Heart left ventricle (tissue), 16 donors: ENCODE data around the gene SORT1. TPM values are rescaled to one million over a fixed set of nuclear protein-coding genes. Genes with fewer than 3 reads are reported as not detected.

Source experiments
- ATAC-seq, 4 donors: fragments of 200-7000 bp; cut with Tn5 transposase; one replicate each; pipeline ENCODE4 v1.9.1; 2020 to 2022; ENCODE audit warnings: moderate library complexity in 4 of 4, mild to moderate bottlenecking in 3 of 4, moderate number of reproducible peaks in 1 of 4
- DNase-seq, 5 donors: peaks; one replicate each; pipeline ENCODE4 v3.0.0-alpha.2; 2020
- H3K27ac ChIP-seq, 12 donors: fragments of 200-600 bp; sonication (generic) in 4 of 12; one replicate each; pipeline versions ENCODE4 v1.5.0 to v1.8.0; 2016 to 2022; ENCODE audit warnings: mild to moderate bottlenecking in 2 of 12
- H3K27me3 ChIP-seq, 9 donors: fragments of 200-600 bp; sonication (generic) in 2 of 9; one replicate each; pipeline versions ENCODE4 v1.5.1 to v1.8.0; 2016 to 2022; ENCODE audit warnings: mild to moderate bottlenecking in 3 of 9
- H3K36me3 ChIP-seq, 9 donors: fragments of 200-600 bp; sonication (generic) in 2 of 9; one replicate each; pipeline versions ENCODE4 v1.5.0 to v1.8.0; 2018 to 2022; ENCODE audit warnings: mild to moderate bottlenecking in 2 of 9
- H3K4me1 ChIP-seq, 12 donors: fragments of 200-600 bp; sonication (generic) in 4 of 12; one replicate each; pipeline versions ENCODE4 v1.5.0 to v1.8.0; 2016 to 2022; ENCODE audit warnings: mild to moderate bottlenecking in 3 of 12
- H3K4me3 ChIP-seq, 12 donors: fragments of 200-600 bp; sonication (generic) in 4 of 12; one replicate each; pipeline versions ENCODE4 v1.5.0 to v1.8.0; 2017 to 2022; ENCODE audit warnings: mild to moderate bottlenecking in 9 of 12, moderate library complexity in 4 of 12
- H3K9me3 ChIP-seq, 12 donors: fragments of 200-600 bp; sonication (generic) in 4 of 12; one replicate each; pipeline versions ENCODE4 v1.5.0 to v1.8.0; 2016 to 2022; ENCODE audit warnings: mild to moderate bottlenecking in 1 of 12
- POLR2A ChIP-seq, 2 donors: fragments of 450-650 bp; IDR thresholded peaks; one replicate each; pipeline ENCODE4 v1.6.1; 2017; ENCODE audit warnings: antibody characterized with exemption in 2 of 2, mild to moderate bottlenecking in 2 of 2, moderate library complexity in 2 of 2
- WGBS, 4 donors: extraction: QIAGEN DNeasy Blood & Tissue Kit in 2 of 4; methylation state at CpG; one replicate each; pipeline versions ENCODE4 v1.1.5 to v1.1.7; 2013 to 2018; 5-methylcytosine and 5-hydroxymethylcytosine counted together
- intact Hi-C, 10 donors: fragments of 100-400 bp; cut with DNase I; formaldehyde crosslinking; loops; one replicate each; pipeline versions ENCODE4 v1.11.1 to v1.14.2; 2022
- polyA plus RNA-seq, 2 donors: library from polyadenylated mRNA; stranded (reverse); fragments of 200-250 nt; gene quantifications; one replicate each; pipeline ENCODE4 v1.2.3, GENCODE V29; 2013
- total RNA-seq, 9 donors: library from RNA; depleted of rRNA in 2 of 9; stranded (reverse); fragments of >200 nt in 2 of 9; fragmentation: NEBNext Ultra II Directional in 3 of 9; extraction: Animal tissue kit (Norgen Biotek cat#: 25700) in 3 of 9; gene quantifications; one replicate each; pipeline versions ENCODE4 v1.1.0 to v1.2.4, GENCODE V29; 2016 to 2023
- TF ChIP-seq, protein P1 (sequence below), 12 donors: fragments of 200-600 bp; sonication (generic) in 4 of 12; IDR thresholded peaks; one replicate each; pipeline versions ENCODE4 v1.5.0 to v1.8.0; 2018 to 2022; ENCODE audit warnings: antibody characterized with exemption in 12 of 12, mild to moderate bottlenecking in 5 of 12
- donor health status: ischemic (EF 13 %, LVEDD 7.1; RV severe dilation, severe dysfunction).
- donor health status: healthy with polysubstance abuse.
- donor health status: DM: no; HTN: yes; CAD: no.
- donor health status: DM: no; HTN: no; CAD: no.
- donor health status: ischemic (EF 25% LVEDD 6.9; RV normal size, moderate dysfunction).
- donor health status: ischemic (EF 25% LVEDD 5.7; RV mildly dilated, moderate dysfunction).
- donor health status: healthy.
- donor health status: DM: yes; HTN: yes; CAD: no.
- donor health status: ischemic (EF 35%, LVEDD 5.7; RV mildly dilated, moderate dysfunction).
- donor health status: nonischemic (EF 11% LVEDD 7.7; RV severe dilation, severe dysfunction).
- donor health status: DM: yes; HTN: yes; CAD: no.
- donor health status: PGD.
- donor health status: ischemic (EF 29% LVEDD 5.4; RV normal size, mild dysfunction).
- donor health status: nonischemic (EF 23%, LVEDD 6.1; RV moderate dilation, normal function).

SORT1 gene
- total and polyA plus RNA-seq, 11 donors = 36.9 to 346 (median 145) TPM

DNA sequence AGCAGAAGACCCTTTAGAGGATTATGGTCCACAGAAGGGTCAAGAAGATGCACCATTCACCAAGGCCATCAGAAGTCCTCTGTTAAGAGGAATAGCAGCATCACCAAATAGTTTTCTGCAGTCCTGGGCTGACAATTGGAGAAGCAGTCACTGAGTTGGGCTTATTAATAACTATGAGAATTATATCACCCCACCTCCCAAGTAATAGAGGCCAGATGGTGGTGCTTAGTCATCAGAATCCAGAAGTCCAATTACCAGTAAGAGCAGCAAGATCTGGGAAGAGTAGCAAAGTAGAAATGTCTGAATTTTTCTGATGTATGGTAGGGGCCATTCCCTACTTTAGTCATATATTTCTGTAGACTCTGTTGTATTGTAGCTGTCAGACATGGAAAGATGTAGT, 34.6 kb upstream of the SORT1 start:
- no peaks in the 10 kb centered on the region for H3K27me3 ChIP-seq
- no peaks in the 10 kb centered on the region for H3K36me3 ChIP-seq
- no peak overlapping the region for H3K4me3 ChIP-seq
- DNase-seq (no peak), ATAC-seq (no peak)
- H3K27ac ChIP-seq = no peak overlapping the region
- intact Hi-C loops = loop anchor here in 1 of 10 donors (5.0 kb wide), 1 partner anchor 50 kb away; the partner anchor contains the start of gene ATXN7L2
- H3K9me3 ChIP-seq = no peaks in the 10 kb centered on the region
- H3K4me1 ChIP-seq = peaks cover 0 to 10% (median 5%) of the 10 kb centered on the region in 12 donors
- TF ChIP-seq, protein P1, sequence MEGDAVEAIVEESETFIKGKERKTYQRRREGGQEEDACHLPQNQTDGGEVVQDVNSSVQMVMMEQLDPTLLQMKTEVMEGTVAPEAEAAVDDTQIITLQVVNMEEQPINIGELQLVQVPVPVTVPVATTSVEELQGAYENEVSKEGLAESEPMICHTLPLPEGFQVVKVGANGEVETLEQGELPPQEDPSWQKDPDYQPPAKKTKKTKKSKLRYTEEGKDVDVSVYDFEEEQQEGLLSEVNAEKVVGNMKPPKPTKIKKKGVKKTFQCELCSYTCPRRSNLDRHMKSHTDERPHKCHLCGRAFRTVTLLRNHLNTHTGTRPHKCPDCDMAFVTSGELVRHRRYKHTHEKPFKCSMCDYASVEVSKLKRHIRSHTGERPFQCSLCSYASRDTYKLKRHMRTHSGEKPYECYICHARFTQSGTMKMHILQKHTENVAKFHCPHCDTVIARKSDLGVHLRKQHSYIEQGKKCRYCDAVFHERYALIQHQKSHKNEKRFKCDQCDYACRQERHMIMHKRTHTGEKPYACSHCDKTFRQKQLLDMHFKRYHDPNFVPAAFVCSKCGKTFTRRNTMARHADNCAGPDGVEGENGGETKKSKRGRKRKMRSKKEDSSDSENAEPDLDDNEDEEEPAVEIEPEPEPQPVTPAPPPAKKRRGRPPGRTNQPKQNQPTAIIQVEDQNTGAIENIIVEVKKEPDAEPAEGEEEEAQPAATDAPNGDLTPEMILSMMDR (IDR thresholded peaks at IDR 0.05) = no peak
- no peak for TF ChIP-seq POLR2A (IDR thresholded peaks at IDR 0.05)

DNA sequence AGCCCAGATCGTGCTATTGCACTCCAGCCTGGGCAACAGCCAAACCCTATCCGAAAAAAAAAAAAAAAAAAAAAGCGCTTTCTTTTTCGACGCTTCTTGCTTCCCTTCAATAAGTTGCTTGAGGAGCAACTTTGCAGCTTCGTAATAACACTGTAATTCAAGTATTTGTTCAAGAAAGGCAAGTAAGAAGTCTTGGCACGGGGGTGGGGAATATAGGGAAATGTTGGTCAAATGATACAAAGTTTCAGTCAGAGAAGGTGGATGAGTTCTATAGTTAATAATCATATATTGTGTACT, 29.4 kb upstream of the SORT1 start:
- TF ChIP-seq, protein P1 (IDR thresholded peaks at IDR 0.05) = no peak
- TF ChIP-seq POLR2A (IDR thresholded peaks at IDR 0.05) = no peak
- no peak for DNase-seq
- Histone ChIP-seq H3K4me1 (peaks cover 6 to 46% (median 24%) of the 10 kb centered on the region in 12 donors), H3K9me3 (no peaks in the 10 kb centered on the region), H3K27ac (peak overlapping the region; percentile 14 to 92 (median 83)), H3K36me3 (peaks cover 0 to under 1% (median 0%) of the 10 kb centered on the region in 9 donors), H3K4me3 (peak overlapping the region; percentile 58 to 96 (median 91)), H3K27me3 (no peaks in the 10 kb centered on the region)
- ATAC-seq = no peak
- WGBS, 4 donors = 8 to 14% (median 13%) methylated on average over 7 of the region's 7 CpGs
- intact Hi-C loops = loop anchor here in 9 of 10 donors (5.0 kb wide), 5 partner anchors 40 to 105 kb away; partner anchors contain the start of genes ATXN7L2 (in 5 of the 9) and SYPL2 (in 1 of the 9)

- intact Hi-C loops = loop anchor here in 9 of 10 donors (1.0 to 5.0 kb wide), 6 partner anchors 40 to 106 kb away; partner anchors contain the start of genes ATXN7L2 (in 5 of the 9) and SYPL2 (in 2 of the 9)
- DNase-seq (peak; percentile 96 to 98 (median 97)), ATAC-seq (peak; percentile 99)
- peak within 1 kb of the TSS; percentile 31 to 92 (median 83) for H3K27ac ChIP-seq
- no peaks in the 10 kb centered on the region for H3K9me3 ChIP-seq
- TF ChIP-seq, protein P1 (IDR thresholded peaks at IDR 0.05) = no peak
- TF ChIP-seq POLR2A (IDR thresholded peaks at IDR 0.05) = peak in 1 of 2 donors; percentile 79
- H3K4me3 ChIP-seq = peak within 1 kb of the TSS; percentile 63 to 96 (median 91)
- 0 to 1% (median 0%) methylated on average over 34 to 50 of the region's 50 CpGs for WGBS, 4 donors
- H3K36me3 ChIP-seq = peaks cover 0 to 7% (median under 1%) of the 10 kb centered on the region in 9 donors
- H3K27me3 ChIP-seq = no peaks in the 10 kb centered on the region
- peaks cover 6 to 46% (median 24%) of the 10 kb centered on the region in 12 donors for H3K4me1 ChIP-seq
Observed at GRCh38 chr1:109426281-109427170, 28.8 kb upstream of the SORT1 start, which contains the start of gene PSMA5. TSS of gene PSMA5 (minus strand) at chr1:109426448. CDS start at chr1:109426330, 118 bp downstream.
